Mesothelial cell of epicardium (in vitro differentiated cells): Measurements from ENCODE around the gene GFER. TPM values are rescaled to one million over a fixed set of nuclear protein-coding genes. Genes with fewer than 3 reads are reported as not detected.
A peak's percentile ranks its signal among the peaks of the same experiment; 100 is the strongest.
"Not testable (repeated sequence)": the region's sequence is repeated elsewhere in the genome, so short reads cannot be mapped to it uniquely, and the experiment has no call there.

Experiments used
- DNase-seq, 2 experiments: peaks; one replicate each; pipeline ENCODE4 v3.0.0; 2021; ENCODE audit warnings: low spot score in 2 of 2; ENCODE audit not compliant: unreplicated experiment in 2 of 2
- H3K27ac Mint-ChIP-seq: 2 replicates; pipeline ENCODE4 v1.8.0; 2021; ENCODE audit warnings: mixed read lengths
- H3K27me3 Mint-ChIP-seq: 2 replicates; pipeline ENCODE4 v1.8.0; 2021; ENCODE audit warnings: low read depth, mixed read lengths
- H3K36me3 Mint-ChIP-seq: 2 replicates; pipeline ENCODE4 v1.8.0; 2021; ENCODE audit warnings: mixed read lengths
- H3K4me1 Mint-ChIP-seq: 2 replicates; pipeline ENCODE4 v1.8.0; 2021; ENCODE audit warnings: mixed read lengths
- H3K4me3 Mint-ChIP-seq: 2 replicates; pipeline ENCODE4 v1.8.0; 2021; ENCODE audit warnings: mild to moderate bottlenecking, moderate library complexity, mixed read lengths
- H3K9me3 Mint-ChIP-seq: 2 replicates; pipeline ENCODE4 v1.8.0; 2021; ENCODE audit warnings: mixed read lengths
- CTCF ChIP-seq: fragments of 200-600 bp; sonication (generic); IDR thresholded peaks from one replicate; pipeline ENCODE4 v1.5.0; 2021; ENCODE audit warnings: antibody characterized with exemption; ENCODE audit not compliant: unreplicated experiment
- total RNA-seq: library from RNA; stranded (reverse); gene quantifications from 3 replicates; pipeline ENCODE4 v1.2.1, GENCODE V29; 2021

GFER gene
- total RNA-seq, 1 donor from 2014 or later: 23.7 TPM

- Mint-ChIP-seq H3K27me3 (no peaks in the 10 kb centered on the region), H3K9me3 (no peaks in the 10 kb centered on the region), H3K36me3 (peaks cover 2% of the 10 kb centered on the region), H3K4me1 (peaks cover 29% of the 10 kb centered on the region), H3K4me3 (no peak overlapping the region), H3K27ac (no peak overlapping the region)
- no peak for DNase-seq
- TF ChIP-seq CTCF: no peak
Observed at GRCh38 chr16:2030036-2030435, 46.0 kb downstream of the GFER start.

- no peak overlapping the region for H3K27ac Mint-ChIP-seq
- TF ChIP-seq CTCF: no peak
- H3K9me3 Mint-ChIP-seq: no peaks in the 10 kb centered on the region
- DNase-seq: no peak
- peaks cover 2% of the 10 kb centered on the region for H3K36me3 Mint-ChIP-seq
- H3K4me1 Mint-ChIP-seq: peaks cover 35% of the 10 kb centered on the region
- no peaks in the 10 kb centered on the region for H3K27me3 Mint-ChIP-seq
- H3K4me3 Mint-ChIP-seq: no peak overlapping the region
Observed at GRCh38 chr16:2031081-2031577, 47.1 kb downstream of the GFER start.

- no peak for TF ChIP-seq CTCF
- Mint-ChIP-seq H3K27me3 (no peaks in the 10 kb centered on the region), H3K9me3 (no peaks in the 10 kb centered on the region), H3K36me3 (peaks cover 2% of the 10 kb centered on the region), H3K4me3 (no peak overlapping the region), H3K27ac (peak overlapping the region; percentile 66), H3K4me1 (peaks cover 38% of the 10 kb centered on the region)
- no peak for DNase-seq
Observed at GRCh38 chr16:2032285-2033056, 48.5 kb downstream of the GFER start.

- Mint-ChIP-seq H3K4me1 (peaks cover 39% of the 10 kb centered on the region), H3K27me3 (no peaks in the 10 kb centered on the region), H3K27ac (peak overlapping the region; percentile 92), H3K4me3 (no peak overlapping the region), H3K36me3 (peaks cover 2% of the 10 kb centered on the region), H3K9me3 (no peaks in the 10 kb centered on the region)
- DNase-seq: peak; percentile 45 to 74
- no peak for TF ChIP-seq CTCF
Observed at GRCh38 chr16:2033057-2033908, 49.3 kb downstream of the GFER start.

- peaks cover 39% of the 10 kb centered on the region for H3K4me1 Mint-ChIP-seq
- not testable (repeated sequence) for H3K4me3 Mint-ChIP-seq, DNase-seq
Observed at GRCh38 chr16:2033909-2034695, 50.1 kb downstream of the GFER start.

More at GRCh38 chr16:2033909-2034695, 50.1 kb downstream of the GFER start:
- not testable (repeated sequence) for H3K36me3 Mint-ChIP-seq, H3K9me3 Mint-ChIP-seq, H3K27me3 Mint-ChIP-seq
- H3K27ac Mint-ChIP-seq: peak overlapping the region; percentile 92
